K562 (cell line): ENCODE data around the gene HRH1. TPM values are rescaled to one million over a fixed set of nuclear protein-coding genes. Genes with fewer than 3 reads are reported as not detected.

Experiments used
- ARNT ChIP-seq, 2 experiments: fragments of 450-650 bp; IDR thresholded peaks; 2 replicates each; pipeline ENCODE4 v1.6.1; 2016; ENCODE audit warnings: mild to moderate bottlenecking in 1 of 2
- EGR1 ChIP-seq: fragments of 450-650 bp; conservative IDR thresholded peaks from 2 replicates; pipeline ENCODE4 v1.6.1; 2017; ENCODE audit warnings: mild to moderate bottlenecking
- EHMT2 ChIP-seq: fragments of 450-650 bp; IDR thresholded peaks from 2 replicates; pipeline ENCODE4 v1.6.1; 2018; ENCODE audit warnings: antibody characterized with exemption
- HDGF ChIP-seq: fragments of 450-650 bp; IDR thresholded peaks from 2 replicates; pipeline ENCODE4 v1.6.1; 2016
- JUNB ChIP-seq: fragments of 450-650 bp; formaldehyde crosslinking; conservative IDR thresholded peaks from 2 replicates; pipeline ENCODE4 v1.4.0; 2020; ENCODE audit warnings: mild to moderate bottlenecking
- LCOR ChIP-seq: sonication (generic); formaldehyde crosslinking; IDR thresholded peaks from 2 replicates; pipeline ENCODE4 v1.8.0; 2022; ENCODE audit warnings: mild to moderate bottlenecking, missing genetic modification reagents
- MCM3 ChIP-seq: fragments of 450-650 bp; IDR thresholded peaks from 2 replicates; pipeline ENCODE4 v1.6.1; 2016
- MCM5 ChIP-seq: fragments of 450-650 bp; IDR thresholded peaks from 2 replicates; pipeline ENCODE4 v1.6.1; 2016; ENCODE audit warnings: low read depth
- NFRKB ChIP-seq: fragments of 450-650 bp; IDR thresholded peaks from 2 replicates; pipeline ENCODE4 v1.6.1; 2016; ENCODE audit warnings: low read depth
- NR1H2 ChIP-seq: sonication (generic); formaldehyde crosslinking; IDR thresholded peaks from 2 replicates; pipeline ENCODE4 v1.4.0; 2020; ENCODE audit warnings: mild to moderate bottlenecking, missing genetic modification reagents
- POLR2B ChIP-seq: fragments of 450-650 bp; IDR thresholded peaks from 2 replicates; pipeline ENCODE4 v1.6.1; 2018; ENCODE audit warnings: low read depth; ENCODE audit not compliant: partially characterized antibody
- POLR3G ChIP-seq: IDR thresholded peaks from 2 replicates; pipeline ENCODE4 v1.6.1; 2011; ENCODE audit not compliant: insufficient read length, insufficient replicate concordance; ENCODE audit errors: extremely low read depth
- POU5F1 ChIP-seq: fragments of 150-350 bp; IDR thresholded peaks from 2 replicates; pipeline ENCODE4 v1.6.1; 2014; ENCODE audit warnings: borderline replicate concordance, low read length, low read depth, mild to moderate bottlenecking; ENCODE audit not compliant: partially characterized antibody
- RBM17 ChIP-seq: fragments of 200-400 bp; formaldehyde crosslinking; IDR thresholded peaks from 2 replicates; pipeline ENCODE4 v1.6.1; 2017; ENCODE audit warnings: low read depth, mild to moderate bottlenecking, low read length, borderline replicate concordance
- SOX6 ChIP-seq: fragments of 450-650 bp; IDR thresholded peaks from 2 replicates; pipeline ENCODE4 v1.6.1; 2014; ENCODE audit warnings: mild to moderate bottlenecking
- SRSF1 ChIP-seq: fragments of 200-400 bp; formaldehyde crosslinking; IDR thresholded peaks from 2 replicates; pipeline ENCODE4 v1.6.1; 2017; ENCODE audit warnings: mild to moderate bottlenecking, low read depth, low read length, moderate library complexity
- YY1 ChIP-seq, 3 experiments: IDR thresholded peaks; 2 replicates each; pipeline ENCODE4 v1.6.1; 2011; ENCODE audit warnings: low read length in 2 of 3, mild to moderate bottlenecking in 2 of 3, moderate library complexity in 2 of 3, borderline replicate concordance in 1 of 3, control low read depth in 1 of 3, low read depth in 1 of 3; ENCODE audit not compliant: insufficient read depth in 3 of 3, insufficient replicate concordance in 2 of 3, control insufficient read depth in 1 of 3, insufficient read length in 1 of 3; ENCODE audit errors: extremely low read depth in 1 of 3
- ZNF668 ChIP-seq: fragments of 250-450 bp; sonication (Bioruptor Pico); IDR thresholded peaks from 2 replicates; pipeline ENCODE4 v1.8.0; 2022; ENCODE audit warnings: mild to moderate bottlenecking, inconsistent platforms
- polyA plus RNA-seq, 8 experiments: library from polyadenylated mRNA; depleted of rRNA in 4 of 8; stranded (reverse) in 5 of 8; unstranded in 3 of 8; fragments of >200 nt; fragmentation: Nextera tagmentation in 2 of 8; fragmentation: Illumina TruSeq in 1 of 8; extraction: Ambion mirVana in 2 of 8; extraction: Trizol in 1 of 8; gene quantifications; 2 replicates each; pipeline versions ENCODE4 v1.2.1 to v1.2.3, GENCODE V29; 2011 to 2014; ENCODE audit warnings: inconsistent platforms in 1 of 8, missing spikeins in 1 of 8
- total RNA-seq, 7 experiments: library from RNA; depleted of rRNA in 6 of 7; stranded (reverse); fragments of >200 nt in 6 of 7; fragmentation: Illumina TruSeq in 2 of 7; extraction: Trizol in 2 of 7; gene quantifications; 2 replicates each; pipeline versions ENCODE4 v1.2.1 to v1.2.3, GENCODE V29; 2011 to 2021; ENCODE audit warnings: low replicate concordance in 1 of 7
- TF ChIP-seq, protein P1 (sequence below): fragments of 250-450 bp; sonication (Bioruptor Pico); IDR thresholded peaks from 2 replicates; pipeline ENCODE4 v1.5.0; 2020; ENCODE audit warnings: mild to moderate bottlenecking, borderline replicate concordance
- TF ChIP-seq, protein P2 (sequence below), 2 experiments: fragments of 450-650 bp; IDR thresholded peaks; 2 replicates each; pipeline ENCODE4 v1.6.1; 2016
- TF ChIP-seq, protein P3 (sequence below): IDR thresholded peaks from 2 replicates; pipeline ENCODE4 v1.6.1; 2016; ENCODE audit warnings: missing genetic modification characterization, missing compliant biosample characterization
- TF ChIP-seq, protein P4 (sequence below): fragments of 250-450 bp; sonication (Bioruptor Pico); IDR thresholded peaks from 2 replicates; pipeline ENCODE4 v1.4.0; 2020; ENCODE audit warnings: mild to moderate bottlenecking

Gene HRH1
- total and polyA plus RNA-seq, 9 of the 15 experiments (the other 6 are each of a cell fraction or from before 2014, with no cell fraction given) = 0.03 to 0.15 (median 0.06) TPM; not detected in 1

DNA sequence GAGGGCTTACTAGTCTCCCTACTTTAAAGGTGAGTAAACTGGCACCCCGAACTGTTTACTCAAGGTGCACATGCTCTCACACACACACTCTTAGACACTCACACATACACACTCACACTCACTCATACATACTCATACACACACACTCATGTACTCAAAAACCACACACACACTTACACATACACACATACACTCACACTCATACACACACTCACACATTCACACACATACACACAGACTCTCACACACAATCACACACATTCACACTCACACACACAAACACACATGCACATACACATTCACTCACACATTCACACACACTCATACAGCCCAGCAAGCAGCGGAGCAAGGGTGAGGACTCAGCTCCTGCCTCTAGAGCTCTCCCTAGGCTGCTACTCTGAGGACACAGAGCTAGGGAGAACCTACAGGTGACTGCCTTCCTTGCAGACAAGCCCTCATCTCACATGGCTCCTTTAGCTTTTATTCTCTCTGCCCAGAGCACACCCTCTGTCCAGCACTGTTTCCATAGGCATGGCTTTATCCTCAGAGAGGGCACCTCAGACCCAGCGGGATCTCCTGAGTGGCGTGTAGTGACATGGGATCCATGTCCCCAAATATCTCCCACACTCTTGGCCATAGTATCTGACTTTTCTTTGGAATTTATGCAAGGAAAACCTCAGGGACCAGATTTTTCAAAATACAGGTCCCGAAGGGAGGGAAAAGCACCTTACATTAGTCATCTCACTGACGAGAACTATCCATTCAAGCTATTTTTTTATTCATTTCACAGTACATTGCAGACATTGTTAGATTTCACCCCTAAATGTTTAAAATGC, 91.8 kb downstream of the HRH1 start (continued):
- TF ChIP-seq NR1H2 (CRISPR knock-in tag) = no peak
- no peak for TF ChIP-seq LCOR
- no peak for TF ChIP-seq ZNF668 (CRISPR knock-in tag)
- TF ChIP-seq JUNB (CRISPR knock-in tag) = no peak
- TF ChIP-seq, protein P1, sequence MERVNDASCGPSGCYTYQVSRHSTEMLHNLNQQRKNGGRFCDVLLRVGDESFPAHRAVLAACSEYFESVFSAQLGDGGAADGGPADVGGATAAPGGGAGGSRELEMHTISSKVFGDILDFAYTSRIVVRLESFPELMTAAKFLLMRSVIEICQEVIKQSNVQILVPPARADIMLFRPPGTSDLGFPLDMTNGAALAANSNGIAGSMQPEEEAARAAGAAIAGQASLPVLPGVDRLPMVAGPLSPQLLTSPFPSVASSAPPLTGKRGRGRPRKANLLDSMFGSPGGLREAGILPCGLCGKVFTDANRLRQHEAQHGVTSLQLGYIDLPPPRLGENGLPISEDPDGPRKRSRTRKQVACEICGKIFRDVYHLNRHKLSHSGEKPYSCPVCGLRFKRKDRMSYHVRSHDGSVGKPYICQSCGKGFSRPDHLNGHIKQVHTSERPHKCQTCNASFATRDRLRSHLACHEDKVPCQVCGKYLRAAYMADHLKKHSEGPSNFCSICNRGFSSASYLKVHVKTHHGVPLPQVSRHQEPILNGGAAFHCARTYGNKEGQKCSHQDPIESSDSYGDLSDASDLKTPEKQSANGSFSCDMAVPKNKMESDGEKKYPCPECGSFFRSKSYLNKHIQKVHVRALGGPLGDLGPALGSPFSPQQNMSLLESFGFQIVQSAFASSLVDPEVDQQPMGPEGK = no peak
- no peak for TF ChIP-seq POU5F1
- peak; percentile 61; the same call in 1 of the 2 replicates for TF ChIP-seq MCM5
- no peak for TF ChIP-seq YY1 (IDR thresholded peaks at IDR 0.05; ENCODE audit: borderline replicate concordance in 1 of 3, control insufficient read depth in 1 of 3, extremely low read depth in 1 of 3, insufficient read depth in 3 of 3, insufficient read length in 1 of 3, insufficient replicate concordance in 2 of 3, low read depth in 1 of 3, low read length in 2 of 3)
- TF ChIP-seq ARNT (IDR thresholded peaks at IDR 0.05) = no peak
- TF ChIP-seq, protein P2, sequence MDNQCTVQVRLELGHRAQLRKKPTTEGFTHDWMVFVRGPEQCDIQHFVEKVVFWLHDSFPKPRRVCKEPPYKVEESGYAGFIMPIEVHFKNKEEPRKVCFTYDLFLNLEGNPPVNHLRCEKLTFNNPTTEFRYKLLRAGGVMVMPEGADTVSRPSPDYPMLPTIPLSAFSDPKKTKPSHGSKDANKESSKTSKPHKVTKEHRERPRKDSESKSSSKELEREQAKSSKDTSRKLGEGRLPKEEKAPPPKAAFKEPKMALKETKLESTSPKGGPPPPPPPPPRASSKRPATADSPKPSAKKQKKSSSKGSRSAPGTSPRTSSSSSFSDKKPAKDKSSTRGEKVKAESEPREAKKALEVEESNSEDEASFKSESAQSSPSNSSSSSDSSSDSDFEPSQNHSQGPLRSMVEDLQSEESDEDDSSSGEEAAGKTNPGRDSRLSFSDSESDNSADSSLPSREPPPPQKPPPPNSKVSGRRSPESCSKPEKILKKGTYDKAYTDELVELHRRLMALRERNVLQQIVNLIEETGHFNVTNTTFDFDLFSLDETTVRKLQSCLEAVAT (IDR thresholded peaks at IDR 0.05) = peak; percentile 48 to 58; a peak in 2 of 4 replicates
- 0 out of 2 replicates have a peak, but pooled peaks have one; percentile 8 for TF ChIP-seq EHMT2
- no peak for TF ChIP-seq POLR2B
- no peak for TF ChIP-seq SOX6
- no peak for TF ChIP-seq RBM17
- TF ChIP-seq POLR3G = no peak
- TF ChIP-seq, protein P3, sequence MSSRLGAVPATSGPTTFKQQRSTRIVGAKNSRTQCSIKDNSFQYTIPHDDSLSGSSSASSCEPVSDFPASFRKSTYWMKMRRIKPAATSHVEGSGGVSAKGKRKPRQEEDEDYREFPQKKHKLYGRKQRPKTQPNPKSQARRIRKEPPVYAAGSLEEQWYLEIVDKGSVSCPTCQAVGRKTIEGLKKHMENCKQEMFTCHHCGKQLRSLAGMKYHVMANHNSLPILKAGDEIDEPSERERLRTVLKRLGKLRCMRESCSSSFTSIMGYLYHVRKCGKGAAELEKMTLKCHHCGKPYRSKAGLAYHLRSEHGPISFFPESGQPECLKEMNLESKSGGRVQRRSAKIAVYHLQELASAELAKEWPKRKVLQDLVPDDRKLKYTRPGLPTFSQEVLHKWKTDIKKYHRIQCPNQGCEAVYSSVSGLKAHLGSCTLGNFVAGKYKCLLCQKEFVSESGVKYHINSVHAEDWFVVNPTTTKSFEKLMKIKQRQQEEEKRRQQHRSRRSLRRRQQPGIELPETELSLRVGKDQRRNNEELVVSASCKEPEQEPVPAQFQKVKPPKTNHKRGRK (tag) = no peak
- TF ChIP-seq SRSF1 = no peak
- no peak for TF ChIP-seq EGR1
- no peak for TF ChIP-seq NFRKB
- peak; percentile 65; the same call in 1 of the 2 replicates for TF ChIP-seq HDGF
- TF ChIP-seq MCM3 = peak; percentile 90
- TF ChIP-seq, protein P4, sequence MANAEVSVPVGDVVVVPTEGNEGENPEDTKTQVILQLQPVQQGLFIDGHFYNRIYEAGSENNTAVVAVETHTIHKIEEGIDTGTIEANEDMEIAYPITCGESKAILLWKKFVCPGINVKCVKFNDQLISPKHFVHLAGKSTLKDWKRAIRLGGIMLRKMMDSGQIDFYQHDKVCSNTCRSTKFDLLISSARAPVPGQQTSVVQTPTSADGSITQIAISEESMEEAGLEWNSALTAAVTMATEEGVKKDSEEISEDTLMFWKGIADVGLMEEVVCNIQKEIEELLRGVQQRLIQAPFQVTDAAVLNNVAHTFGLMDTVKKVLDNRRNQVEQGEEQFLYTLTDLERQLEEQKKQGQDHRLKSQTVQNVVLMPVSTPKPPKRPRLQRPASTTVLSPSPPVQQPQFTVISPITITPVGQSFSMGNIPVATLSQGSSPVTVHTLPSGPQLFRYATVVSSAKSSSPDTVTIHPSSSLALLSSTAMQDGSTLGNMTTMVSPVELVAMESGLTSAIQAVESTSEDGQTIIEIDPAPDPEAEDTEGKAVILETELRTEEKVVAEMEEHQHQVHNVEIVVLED = no peak
